Right ventricle myocardium superior (tissue), 1 donor: ENCODE measurements around the gene CORO1C. TPM values are rescaled to one million over a fixed set of nuclear protein-coding genes. Genes with fewer than 3 reads are reported as not detected.
A peak's percentile ranks its signal among the peaks of the same experiment; 100 is the strongest.

Experiments
- ATAC-seq: fragments of 200-7000 bp; cut with Tn5 transposase; one replicate; pipeline ENCODE4 v1.9.1; 2020; ENCODE audit warnings: mild to moderate bottlenecking; ENCODE audit not compliant: poor library complexity
- DNase-seq: peaks from one replicate; pipeline ENCODE4 v3.0.0-alpha.2; 2020
- intact Hi-C: fragments of 100-400 bp; cut with DNase I; formaldehyde crosslinking; loops from one replicate; pipeline ENCODE4 v1.11.2; 2022
- total RNA-seq: library from RNA; stranded (reverse); fragmentation: NEBNext Ultra II Directional; extraction: Animal tissue kit (Norgen Biotek cat#: 25700); gene quantifications from one replicate; pipeline ENCODE4 v1.2.1, GENCODE V29; 2021
- donor health status: DM: no; HTN: yes; CAD: no; lungs with severe emphysema.

Gene CORO1C
- total RNA-seq, 1 donor from 2014 or later: 69.1 TPM

DNA sequence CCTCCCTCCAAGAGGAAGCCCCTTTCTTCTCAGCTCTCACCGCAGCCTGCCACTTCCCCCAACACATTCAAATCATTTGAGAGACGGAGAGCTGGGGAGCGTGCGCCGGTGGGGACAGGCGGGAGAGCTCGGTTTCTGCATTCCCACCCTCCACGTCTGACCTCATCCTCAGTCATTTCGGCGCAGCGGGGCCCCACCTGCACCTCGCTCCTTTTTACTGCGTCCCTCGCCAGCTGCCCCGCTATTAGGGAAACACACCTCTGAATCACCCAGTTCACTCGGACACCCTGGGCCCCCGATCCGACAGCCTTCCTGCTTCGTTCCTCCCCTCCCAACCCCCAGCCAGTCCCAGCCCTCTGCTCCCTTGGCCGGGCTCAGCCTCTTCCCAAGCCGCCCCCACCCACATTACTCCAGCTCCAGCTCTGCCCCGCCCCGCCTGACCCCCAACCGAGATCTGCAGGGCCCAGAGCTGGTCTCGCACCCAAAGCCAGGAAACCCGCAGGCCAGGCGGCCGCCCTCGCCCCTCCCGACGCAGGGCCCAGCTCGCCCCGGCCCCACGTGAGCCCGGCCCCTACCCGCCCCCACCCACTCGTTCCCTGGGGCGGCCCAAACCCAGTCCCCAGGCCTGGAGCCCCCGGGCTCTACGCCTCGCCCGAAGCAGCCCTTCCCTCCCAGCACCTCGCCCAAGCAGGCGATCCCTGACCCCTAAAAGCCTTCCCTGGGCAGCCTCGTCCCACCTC lies 783 bp downstream of the CORO1C start:
- ATAC-seq (peak; percentile 25), DNase-seq (peak; percentile 80)
- intact Hi-C loops: loop anchor here (5.0 kb wide), 1 partner anchor 42 kb away; no protein-coding TSS in a partner anchor

DNA sequence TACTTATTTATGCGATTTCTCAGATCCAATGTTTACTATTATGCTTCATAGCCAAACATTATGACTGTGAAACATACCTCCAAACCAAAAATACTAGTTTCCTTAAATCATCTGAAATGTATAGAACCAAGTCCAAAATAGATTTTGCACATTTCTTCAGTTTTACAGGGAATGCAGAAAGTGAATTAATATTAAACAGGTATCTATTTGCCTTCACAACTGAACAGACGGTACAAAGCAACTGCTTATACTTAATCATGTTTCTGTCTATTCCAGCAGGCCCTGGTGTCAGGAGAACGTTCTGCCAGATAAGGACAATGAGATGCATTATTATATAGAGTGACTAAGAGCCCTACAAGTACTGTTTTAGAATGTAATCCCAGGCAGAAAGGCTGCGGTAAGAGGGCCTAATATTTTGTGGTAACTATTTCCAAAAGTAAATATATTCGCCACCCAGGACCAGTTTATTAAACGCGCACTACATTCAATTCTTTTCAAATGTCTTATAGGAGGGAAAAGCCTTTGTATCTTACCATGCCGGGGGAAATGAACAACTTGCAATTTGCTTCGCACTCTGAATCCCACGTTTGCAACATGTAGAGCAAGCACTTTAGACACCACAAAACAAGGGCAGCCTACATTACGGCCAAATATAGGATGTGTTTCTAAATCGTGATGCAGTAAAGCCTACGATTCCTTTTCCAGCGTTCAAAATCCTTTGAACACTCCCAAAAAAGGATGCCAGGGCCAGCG lies 1.5 kb downstream of the CORO1C start:
- DNase-seq (no peak), ATAC-seq (no peak)
- intact Hi-C loops: loop anchor here (5.0 to 10.0 kb wide), 4 partner anchors 37 to 73 kb away; no protein-coding TSS in a partner anchor

DNA sequence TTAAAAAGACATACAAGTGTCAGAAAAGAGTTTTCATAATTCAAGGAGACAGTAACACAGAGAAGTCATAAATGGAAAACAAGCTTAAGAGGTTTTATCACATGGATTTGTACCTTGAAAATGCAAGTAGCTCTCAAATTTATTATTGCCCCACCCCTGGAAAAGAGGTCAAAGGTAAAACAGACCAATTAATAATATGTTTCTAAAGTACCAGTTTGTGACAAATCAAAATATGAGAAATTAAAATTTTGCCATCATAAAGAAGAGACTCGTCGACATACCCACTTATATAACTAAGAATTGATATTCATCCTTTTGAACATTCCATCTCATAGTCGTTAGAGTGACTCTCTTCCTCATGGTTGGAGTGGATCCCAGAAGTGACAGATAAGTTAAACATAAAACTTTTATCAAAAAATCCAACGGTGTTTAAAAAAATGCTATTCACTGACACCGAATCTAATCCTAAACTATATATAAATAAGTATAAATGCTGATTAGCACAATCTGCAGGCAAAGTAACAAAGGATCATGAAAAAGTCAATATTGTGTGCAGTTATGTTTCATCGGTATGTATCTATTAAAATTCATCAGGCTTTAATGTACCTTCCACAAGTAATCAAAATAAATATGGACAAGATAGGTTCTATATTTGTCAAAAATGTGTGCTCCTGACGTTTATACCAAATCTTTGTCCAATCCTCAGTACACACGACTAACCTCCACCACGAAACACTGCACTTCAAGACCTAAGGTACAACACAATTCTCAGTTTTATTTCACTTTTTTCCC lies 2.3 kb downstream of the CORO1C start:
- intact Hi-C loops: loop anchor here (5.0 to 10.0 kb wide), 3 partner anchors 37 to 73 kb away; no protein-coding TSS in a partner anchor
- no peak for ATAC-seq
- no peak for DNase-seq

DNA sequence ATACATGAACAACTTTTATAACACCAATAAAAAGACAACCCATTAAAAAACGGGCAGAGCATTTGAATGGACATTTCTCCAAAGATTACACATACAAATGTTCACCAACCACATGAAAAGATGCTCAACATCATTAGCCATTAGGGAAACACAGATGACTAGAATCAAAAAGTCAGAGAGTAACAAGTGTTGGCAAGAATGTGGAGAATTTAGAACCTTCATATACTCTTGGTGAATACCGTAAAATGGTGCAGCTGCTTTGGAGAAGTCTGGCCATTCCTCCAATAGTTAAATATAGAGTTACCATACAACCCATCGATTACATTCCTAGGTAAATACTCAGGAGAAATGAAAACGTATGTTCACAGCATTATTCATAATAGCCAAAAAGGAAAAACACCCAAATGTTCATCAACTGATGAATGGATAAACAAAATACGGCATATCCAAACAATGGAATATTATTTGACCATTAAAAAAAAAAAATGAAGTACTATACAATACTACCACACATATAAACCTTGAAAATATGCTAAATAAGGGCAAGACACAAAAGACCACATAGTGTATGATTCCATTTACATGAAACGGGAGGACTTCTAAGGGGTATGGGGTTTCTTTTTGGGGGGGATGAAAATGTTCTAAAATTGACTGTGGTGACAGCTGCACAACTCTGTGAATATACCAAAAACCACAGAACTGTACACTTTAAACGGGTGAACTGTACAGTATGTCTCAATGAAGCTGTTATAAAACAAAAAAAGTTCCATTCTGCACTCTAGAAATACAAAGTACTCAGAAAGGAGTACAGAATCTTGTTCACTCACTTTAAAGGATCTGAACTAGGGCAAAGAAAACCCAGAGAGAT lies 3.2 kb downstream of the CORO1C start:
- ATAC-seq: no peak
- intact Hi-C loops: loop anchor here (5.0 to 10.0 kb wide), 3 partner anchors 36 to 74 kb away; no protein-coding TSS in a partner anchor
- no peak for DNase-seq

DNA sequence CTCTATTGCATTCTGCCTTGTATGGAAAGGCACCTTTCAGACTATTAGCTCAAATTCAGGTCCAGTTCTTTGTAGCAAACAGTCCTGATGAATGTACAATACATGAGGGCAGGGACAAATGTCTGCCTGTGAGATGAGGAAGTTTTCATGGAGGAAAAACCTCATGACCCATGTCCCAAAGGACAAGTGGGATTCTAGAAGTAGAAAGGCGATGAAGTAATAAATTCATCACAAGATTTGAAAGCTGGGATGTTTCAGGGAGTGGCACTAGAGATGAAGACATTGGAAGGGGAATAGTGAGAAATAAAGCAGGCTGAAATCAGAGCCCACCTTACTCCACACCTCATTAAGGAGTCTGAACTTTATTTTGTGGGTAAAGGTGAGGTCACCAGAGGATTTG lies 4.2 kb downstream of the CORO1C start:
- intact Hi-C loops: loop anchor here (5.0 to 10.0 kb wide), 3 partner anchors 35 to 75 kb away; no protein-coding TSS in a partner anchor
- no peak for DNase-seq
- ATAC-seq: no peak

DNA sequence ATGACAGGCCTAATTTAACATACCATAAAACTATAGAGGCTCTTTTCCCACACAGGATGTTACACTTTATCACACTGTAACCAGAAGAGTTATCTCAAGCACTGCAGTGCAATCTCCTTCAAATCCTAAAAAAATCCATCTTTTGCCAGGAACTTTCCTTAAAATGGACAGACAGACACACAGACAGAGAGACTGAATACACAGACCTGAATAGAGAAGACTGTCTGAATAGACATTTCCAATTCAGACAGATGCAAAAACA lies 6.5 kb downstream of the CORO1C start:
- no peak for ATAC-seq
- intact Hi-C loops: loop anchor here (5.0 to 10.0 kb wide), 3 partner anchors 33 to 77 kb away; no protein-coding TSS in a partner anchor

DNA sequence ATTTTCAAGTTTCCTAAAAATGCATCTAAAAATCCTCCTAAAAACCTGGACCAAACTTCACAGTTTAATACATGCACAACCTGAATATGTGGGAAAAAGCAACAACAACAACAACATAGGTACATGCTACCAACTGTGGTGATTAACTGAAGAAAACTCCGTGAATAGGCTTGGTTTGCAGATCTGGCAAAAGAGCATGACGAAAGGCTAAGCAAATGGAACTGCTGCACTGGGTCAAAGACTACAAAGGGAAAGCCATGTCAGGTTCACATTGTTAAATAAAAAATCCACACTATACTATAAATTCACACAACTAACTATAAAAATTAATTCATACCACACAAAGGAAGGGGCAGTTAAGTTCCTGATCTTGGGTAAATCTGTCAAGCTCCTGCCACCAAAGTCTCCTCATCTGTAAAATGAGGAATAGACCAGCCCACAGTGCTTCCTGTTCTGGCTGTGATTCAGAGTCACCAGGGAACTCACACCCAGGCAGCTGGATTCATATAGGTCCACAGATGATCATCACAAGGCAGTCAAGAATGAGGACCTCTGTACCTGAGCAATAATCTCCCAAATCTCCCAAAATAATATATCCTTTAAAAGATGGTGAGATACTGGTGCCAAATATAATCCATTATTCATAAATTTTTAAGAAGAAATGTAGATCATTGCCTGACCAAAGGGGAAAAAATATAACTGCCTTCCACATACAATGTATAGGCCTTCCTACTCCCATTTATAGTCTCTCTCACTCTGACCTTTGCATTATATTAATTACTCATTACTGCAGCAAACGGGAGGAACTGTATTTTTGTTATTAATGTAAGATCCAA lies 7.0 kb downstream of the CORO1C start:
- intact Hi-C loops: loop anchor here (10.0 kb wide), 1 partner anchor 49 kb away; no protein-coding TSS in a partner anchor
- DNase-seq (no peak), ATAC-seq (peak; percentile 42)

More for the DNA sequence above, 6.5 kb downstream of the CORO1C start:
- DNase-seq: no peak

DNA sequence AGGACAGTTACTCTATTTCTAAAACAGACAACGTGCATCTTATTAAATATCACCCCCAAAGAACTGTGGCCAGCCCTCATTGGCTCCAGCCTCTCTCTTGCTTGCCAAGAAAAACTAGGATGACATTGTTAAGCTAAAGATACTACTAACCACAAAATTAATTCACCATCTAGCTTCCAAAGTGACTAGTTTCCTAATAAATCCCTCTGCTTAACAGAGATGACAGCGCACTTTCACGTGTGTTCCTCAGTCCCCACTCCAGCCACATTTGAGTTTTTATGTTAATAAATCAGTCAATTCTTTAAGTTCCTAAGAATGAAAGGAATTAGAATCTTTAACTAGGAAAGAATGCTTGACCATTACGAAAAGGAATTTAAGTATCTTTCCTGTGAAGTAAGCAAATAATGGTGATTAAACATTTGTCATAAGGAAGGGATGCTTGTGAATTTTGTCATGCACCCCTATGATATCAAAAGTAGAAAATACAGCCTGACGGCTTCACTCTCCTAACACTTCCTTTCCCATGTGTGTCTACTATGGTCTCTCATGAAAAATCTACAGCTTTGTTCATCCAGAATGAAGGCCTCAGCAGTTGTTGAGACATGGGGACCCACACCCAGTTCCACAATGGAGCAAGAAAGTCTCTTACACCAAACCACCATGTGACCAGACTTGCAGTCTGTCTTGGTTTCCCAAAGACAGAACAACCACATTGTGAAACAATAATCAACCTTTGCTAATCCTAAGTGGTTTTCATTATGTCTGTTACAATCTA lies 8.1 kb downstream of the CORO1C start:
- intact Hi-C loops: loop anchor here (10.0 kb wide), 1 partner anchor 48 kb away; no protein-coding TSS in a partner anchor
- peak; percentile 54 for ATAC-seq
- DNase-seq: no peak

DNA sequence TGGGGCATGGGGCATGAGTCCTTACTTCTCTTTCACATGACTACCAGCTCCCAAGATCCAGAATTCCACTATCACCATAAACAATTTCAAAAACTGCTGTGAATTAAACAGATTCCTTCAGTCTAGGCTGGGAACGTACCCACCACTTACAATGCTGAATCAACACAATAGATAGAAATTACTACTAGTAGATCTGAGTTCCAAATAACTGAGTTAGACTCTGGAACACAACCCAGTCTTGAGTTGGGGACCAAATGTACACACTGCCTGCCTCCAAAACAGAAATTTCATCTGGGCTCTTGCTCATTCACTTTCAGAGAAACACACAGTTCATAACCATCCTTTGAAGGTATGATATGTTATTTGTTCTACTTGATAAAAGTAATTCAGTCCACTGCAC lies 8.9 kb downstream of the CORO1C start:
- no peak for DNase-seq
- ATAC-seq: no peak
- intact Hi-C loops: loop anchor here (10.0 kb wide), 1 partner anchor 48 kb away; no protein-coding TSS in a partner anchor

DNA sequence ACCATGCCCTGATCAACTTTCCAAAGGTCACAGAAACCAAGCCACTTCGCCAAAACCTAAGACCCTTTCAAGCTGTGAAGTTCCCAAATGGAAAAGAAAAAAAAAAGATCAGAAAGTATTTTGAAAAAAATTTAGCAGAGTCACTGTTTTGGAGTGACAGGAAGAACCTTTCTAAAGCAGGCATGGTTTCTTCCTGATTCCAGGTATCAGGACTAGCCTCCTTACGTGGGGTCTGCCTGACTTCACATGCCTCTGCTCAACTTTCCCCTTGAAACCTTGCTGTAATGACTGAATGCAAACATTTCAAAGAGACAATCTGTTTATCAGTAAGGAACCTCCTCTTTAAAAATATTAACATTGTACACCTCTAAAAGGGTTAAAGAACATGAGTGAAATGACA lies 9.5 kb downstream of the CORO1C start:
- intact Hi-C loops: loop anchor here (10.0 kb wide), 1 partner anchor 47 kb away; no protein-coding TSS in a partner anchor
- DNase-seq (no peak), ATAC-seq (no peak)

DNA sequence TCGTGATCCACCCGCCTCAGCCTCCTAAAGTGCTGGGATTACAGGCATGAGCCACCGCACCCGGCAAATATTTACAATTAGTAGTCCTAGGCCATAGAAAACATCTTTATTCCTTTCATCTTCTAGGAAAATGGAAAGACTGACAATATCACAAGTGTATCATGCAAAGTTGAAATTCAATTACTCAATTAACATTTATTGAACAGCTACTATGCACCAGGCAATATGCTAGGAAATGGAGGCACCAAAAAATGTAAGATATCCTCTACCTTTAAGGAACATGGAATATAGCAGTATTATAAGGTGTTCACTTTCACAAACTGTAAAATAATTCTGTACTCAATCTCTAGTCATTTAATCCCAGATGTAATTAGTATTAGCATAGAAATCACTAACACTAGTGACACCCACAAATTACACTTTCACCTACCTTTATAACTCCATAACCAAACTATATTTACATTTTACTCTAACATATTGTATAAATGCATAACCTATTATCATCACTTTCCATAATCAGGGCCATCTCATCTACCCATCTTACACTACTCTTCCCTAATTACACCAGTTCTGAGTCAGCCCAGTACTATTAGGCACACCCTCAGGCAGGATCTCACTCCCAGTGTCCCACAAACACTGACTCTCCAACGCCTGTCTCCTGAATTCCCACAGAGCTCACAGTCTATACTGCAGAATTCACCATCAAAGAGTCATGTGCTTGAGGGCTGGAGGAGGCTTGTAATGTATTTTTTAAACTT lies 10.4 kb downstream of the CORO1C start:
- intact Hi-C loops: loop anchor here (10.0 kb wide), 1 partner anchor 46 kb away; no protein-coding TSS in a partner anchor
- DNase-seq: no peak
- no peak for ATAC-seq

DNA sequence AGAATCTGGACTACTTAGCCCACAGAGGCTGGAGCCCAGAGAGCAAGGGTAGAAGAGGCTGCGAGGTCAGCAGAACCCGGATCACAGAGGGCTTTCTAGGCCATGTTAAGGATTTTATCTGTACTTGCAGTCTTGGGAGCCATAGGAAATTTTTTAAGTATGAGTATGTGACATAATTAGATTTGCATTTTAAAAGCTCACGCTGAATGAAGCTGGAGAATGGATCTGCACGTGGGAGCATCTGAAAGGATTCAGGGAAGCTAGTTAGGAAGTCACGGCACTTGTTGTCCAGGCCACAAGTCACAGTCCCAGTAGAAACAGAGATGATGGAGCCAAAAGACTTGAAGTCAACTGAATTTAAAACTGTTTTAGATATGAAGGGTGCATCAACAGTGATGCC lies 14.1 kb downstream of the CORO1C start:
- intact Hi-C loops: no loop called here
- ATAC-seq: no peak
- no peak for DNase-seq

DNA sequence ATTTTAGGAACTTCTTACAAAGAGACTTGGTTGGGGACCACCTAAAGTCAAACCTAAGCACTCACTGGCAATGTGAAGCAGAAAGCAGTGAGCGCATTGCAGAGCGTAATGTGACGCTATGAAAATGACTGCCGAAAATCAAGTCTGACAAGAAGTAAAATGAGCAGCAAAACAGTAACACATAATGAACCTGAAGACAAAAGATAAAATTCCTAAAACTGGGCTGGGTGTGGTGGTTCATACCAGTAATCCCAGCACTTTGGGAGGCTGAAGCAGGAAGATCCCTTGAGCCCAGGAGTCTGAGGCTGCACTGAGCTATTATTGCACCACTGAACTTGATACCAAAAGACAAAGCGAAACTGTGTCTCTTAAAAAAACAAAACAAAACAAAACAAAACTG lies 16.5 kb downstream of the CORO1C start:
- intact Hi-C loops: no loop called here
- ATAC-seq: no peak
- DNase-seq: no peak

DNA sequence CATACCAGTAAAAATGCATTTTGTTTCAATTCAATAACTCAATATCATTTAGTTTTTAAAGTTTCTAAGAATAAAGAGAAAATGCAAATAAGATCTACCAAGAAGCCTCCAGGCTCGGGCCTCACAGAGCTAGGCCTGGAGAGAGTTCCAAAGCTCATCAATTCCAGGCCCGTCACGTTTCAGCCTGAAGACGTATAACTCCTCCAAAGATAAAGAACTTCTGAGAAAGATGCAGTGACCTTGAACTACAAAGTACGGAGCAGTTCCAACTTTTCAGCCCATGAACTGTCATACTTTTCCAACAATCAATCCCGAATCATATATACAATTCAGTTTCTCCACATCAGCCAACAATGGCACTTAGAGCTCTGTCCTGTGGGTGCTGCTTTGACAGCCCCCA lies 17.8 kb downstream of the CORO1C start:
- intact Hi-C loops: no loop called here
- ATAC-seq: no peak
- no peak for DNase-seq

DNA sequence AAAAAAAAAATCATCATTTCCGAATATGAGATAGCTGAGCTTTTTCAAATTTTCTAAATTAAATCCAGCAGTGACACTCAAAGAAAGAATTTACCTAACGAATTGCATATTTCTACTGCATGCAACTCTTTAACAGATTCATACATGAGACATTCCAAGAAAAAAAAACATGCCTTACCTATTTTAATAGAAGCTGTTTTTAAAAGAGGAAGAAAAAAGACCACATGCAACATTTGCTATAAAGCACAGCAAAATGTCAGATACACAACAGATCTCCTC lies 18.5 kb downstream of the CORO1C start:
- DNase-seq (no peak), ATAC-seq (no peak)
- intact Hi-C loops: no loop called here
